HG03095 (cell line): ENCODE data around the gene ZNF592.

Experiments used
- ATAC-seq: cut with Tn5 transposase; IDR thresholded peaks from one replicate; pipeline ENCODE4 v1.9.1; 2021; ENCODE audit warnings: moderate library complexity; ENCODE audit not compliant: unreplicated experiment

ZNF592 gene

GRCh38 chr15:84748274-84749110, at the start of gene ZNF592:
Gene ZNF592, plus strand, starts transcription at chr15:84748592. Its CDS starts 34,084 bp downstream, at chr15:84782676.
- ATAC-seq = peak; percentile 44

GRCh38 chr15:84699538-84700191, 48.7 kb upstream of the ZNF592 start:
- no peak for ATAC-seq

GRCh38 chr15:84702961-84703482, 45.4 kb upstream of the ZNF592 start:
- no peak for ATAC-seq

- no peak for ATAC-seq
Observed at GRCh38 chr15:84703808-84704207, 44.6 kb upstream of the ZNF592 start.

GRCh38 chr15:84714372-84714771, 34.0 kb upstream of the ZNF592 start:
- ATAC-seq = no peak

GRCh38 chr15:84714821-84715220, 33.6 kb upstream of the ZNF592 start:
- ATAC-seq = no peak

- no peak for ATAC-seq
Observed at GRCh38 chr15:84715441-84716035, 32.9 kb upstream of the ZNF592 start.

- ATAC-seq = peak; percentile 88
Observed at GRCh38 chr15:84716036-84716732, 32.2 kb upstream of the ZNF592 start, which contains the start of gene SEC11A. Gene SEC11A, minus strand, starts transcription at chr15:84716139. Its CDS starts 64 bp downstream, at chr15:84716075.

GRCh38 chr15:84721371-84721770, 27.0 kb upstream of the ZNF592 start:
- ATAC-seq = no peak

- no peak for ATAC-seq
Observed at GRCh38 chr15:84722628-84723027, 25.8 kb upstream of the ZNF592 start.

GRCh38 chr15:84725001-84725491, 23.3 kb upstream of the ZNF592 start:
- no peak for ATAC-seq

GRCh38 chr15:84727429-84727828, 21.0 kb upstream of the ZNF592 start:
- no peak for ATAC-seq

GRCh38 chr15:84731774-84732173, 16.6 kb upstream of the ZNF592 start:
- ATAC-seq = no peak

- peak; percentile 76 for ATAC-seq
Observed at GRCh38 chr15:84734794-84735479, 13.5 kb upstream of the ZNF592 start.

GRCh38 chr15:84735480-84736061, 12.8 kb upstream of the ZNF592 start:
- ATAC-seq = peak; percentile 24

GRCh38 chr15:84736375-84736774, 12.0 kb upstream of the ZNF592 start:
- ATAC-seq = peak; percentile 43

GRCh38 chr15:84737005-84737404, 11.4 kb upstream of the ZNF592 start:
- ATAC-seq = no peak

- no peak for ATAC-seq
Observed at GRCh38 chr15:84740691-84741090, 7.7 kb upstream of the ZNF592 start.

GRCh38 chr15:84741121-84741520, 7.3 kb upstream of the ZNF592 start:
- ATAC-seq = no peak
